Keratinocyte (primary cell): ENCODE measurements around the gene MRPL41. TPM values are rescaled to one million over a fixed set of nuclear protein-coding genes. Genes with fewer than 3 reads are reported as not detected.

Source experiments
- DNase-seq: peaks from one replicate; pipeline ENCODE4 v3.0.0-alpha.2; 2011; ENCODE audit warnings: low read depth, missing footprints, low spot score
- FAIRE-seq: peaks from 2 replicates; lab custom pipeline; 2011; peaks lifted over from hg19 to GRCh38; lab: Jason Lieb, UNC
- H2AFZ ChIP-seq: 2 replicates; pipeline ENCODE4 v1.6.0; 2012; ENCODE audit warnings: low read length, control low read depth, inconsistent platforms; ENCODE audit not compliant: control insufficient read depth
- H3K27ac ChIP-seq: 2 replicates; pipeline ENCODE4 v1.5.1; 2011; ENCODE audit warnings: low read length; ENCODE audit not compliant: control insufficient read depth, insufficient read depth
- H3K27me3 ChIP-seq: 3 replicates; pipeline ENCODE4 v1.6.0; 2011; ENCODE audit warnings: low read length; ENCODE audit not compliant: control insufficient read depth, insufficient read depth; ENCODE audit errors: extremely low read depth
- H3K36me3 ChIP-seq, 2 experiments: 2 replicates in 1 of 2; 3 replicates in 1 of 2; pipeline ENCODE4 v1.5.1; 2011; ENCODE audit warnings: low read length in 2 of 2, mild to moderate bottlenecking in 1 of 2; ENCODE audit not compliant: control insufficient read depth in 2 of 2, insufficient read depth in 2 of 2; ENCODE audit errors: extremely low read depth in 1 of 2
- H3K4me1 ChIP-seq: 3 replicates; pipeline ENCODE4 v1.5.1; 2011; ENCODE audit warnings: low read length; ENCODE audit not compliant: control insufficient read depth, insufficient read depth; ENCODE audit errors: extremely low read depth
- H3K4me2 ChIP-seq: 3 replicates; pipeline ENCODE4 v1.6.0; 2011; ENCODE audit warnings: low read depth, low read length; ENCODE audit not compliant: control insufficient read depth, insufficient read depth; ENCODE audit errors: extremely low read depth
- H3K4me3 ChIP-seq, 3 experiments: fragments of 200-600 bp in 1 of 3; sonication (generic) in 1 of 3; 2 replicates in 2 of 3; 3 replicates in 1 of 3; pipeline ENCODE4 v1.5.1; 2011 to 2016; ENCODE audit warnings: low read length in 3 of 3, mild to moderate bottlenecking in 3 of 3, control low read depth in 2 of 3, inconsistent platforms in 1 of 3, low read depth in 1 of 3, mixed read lengths in 1 of 3, mixed run types in 1 of 3, moderate library complexity in 1 of 3; ENCODE audit not compliant: control insufficient read depth in 2 of 3, insufficient read depth in 2 of 3; ENCODE audit errors: extremely low read depth in 1 of 3
- H3K79me2 ChIP-seq: 2 replicates; pipeline ENCODE4 v1.6.0; 2012; ENCODE audit warnings: low read length; ENCODE audit not compliant: control insufficient read depth, insufficient read depth
- H3K9ac ChIP-seq: 3 replicates; pipeline ENCODE4 v1.6.0; 2011; ENCODE audit warnings: low read length; ENCODE audit not compliant: control insufficient read depth, insufficient read depth; ENCODE audit errors: extremely low read depth
- H3K9me1 ChIP-seq: 3 replicates; pipeline ENCODE4 v1.6.0; 2011; ENCODE audit warnings: low read length; ENCODE audit not compliant: control insufficient read depth, insufficient read depth; ENCODE audit errors: extremely low read depth
- H3K9me3 ChIP-seq: 2 replicates; pipeline ENCODE4 v1.5.1; 2012; ENCODE audit warnings: low read depth, low read length; ENCODE audit not compliant: control insufficient read depth
- H4K20me1 ChIP-seq: 3 replicates; pipeline ENCODE4 v1.6.0; 2011; ENCODE audit warnings: low read length; ENCODE audit not compliant: control insufficient read depth, insufficient read depth; ENCODE audit errors: extremely low read depth
- EZH2 ChIP-seq: IDR thresholded peaks from one replicate; pipeline ENCODE4 v1.6.1; 2012; ENCODE audit warnings: inconsistent platforms, mild to moderate bottlenecking, low read length, moderate library complexity
- dilution Hi-C: fragments of 300-500 bp; cut with MboI; formaldehyde crosslinking; loops from one replicate; pipeline ENCODE4 v1.7.0; 2020; ENCODE audit warnings: low sequenced_read_pairs; ENCODE audit not compliant: extremely low pct_ligation_motif_present
- polyA plus RNA-seq, 5 experiments: library from polyadenylated mRNA; depleted of rRNA in 3 of 5; stranded (reverse) in 3 of 5; stranded (forward) in 1 of 5; unstranded in 1 of 5; fragments of >200 nt; gene quantifications; 1 replicate in 1 of 5; 2 replicates in 3 of 5; 3 replicates in 1 of 5; pipeline versions ENCODE4 v1.2.1 to v1.2.3, GENCODE V29; 2011 to 2012; ENCODE audit warnings: missing spikeins in 2 of 5, low read depth in 1 of 5, low replicate concordance in 1 of 5
- TF ChIP-seq, protein P1 (sequence below), 3 experiments: IDR thresholded peaks in 1 of 3; conservative IDR thresholded peaks in 1 of 3; optimal IDR thresholded peaks in 1 of 3; 2 replicates in 2 of 3; 3 replicates in 1 of 3; pipeline versions ENCODE3 to v1.5.1; 2011; ENCODE audit warnings: low read length in 3 of 3, mild to moderate bottlenecking in 3 of 3, moderate library complexity in 2 of 3, control low read depth in 1 of 3, inconsistent platforms in 1 of 3; ENCODE audit not compliant: insufficient read depth in 2 of 3; ENCODE audit errors: extremely low read depth in 1 of 3

The MRPL41 gene
- polyA plus RNA-seq, 1 donor (not counting 4 experiments of a cell fraction or from before 2014, with no cell fraction given): 18.1 TPM

DNA sequence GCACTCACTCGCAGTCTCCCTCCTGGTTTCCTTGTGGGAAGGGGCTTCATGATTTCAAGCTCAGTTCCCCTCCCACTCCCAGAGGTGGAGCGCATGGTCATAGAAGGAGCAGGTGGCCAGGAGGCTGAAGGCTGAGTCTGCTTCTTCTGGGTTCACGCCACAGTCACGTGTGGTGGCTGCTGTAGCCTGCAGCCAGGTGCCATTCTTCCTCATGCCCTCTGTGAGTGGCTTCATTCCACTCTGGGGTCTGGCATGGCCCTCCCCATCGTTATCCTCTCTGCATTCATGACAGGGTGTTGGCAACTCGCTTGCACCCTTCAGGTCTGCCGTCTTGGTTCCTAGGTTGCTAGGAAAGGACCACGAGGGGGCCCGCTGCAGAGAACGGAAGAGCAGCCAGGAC lies 3.5 kb downstream of the MRPL41 start:
- dilution Hi-C loops: no loop called here
- FAIRE-seq (no peak), DNase-seq (no peak)
- Histone ChIP-seq H3K27me3 (no peaks in the 10 kb centered on the region), H3K4me2 (no peak overlapping the region), H3K9me3 (no peaks in the 10 kb centered on the region), H3K27ac (no peak overlapping the region), H2AFZ (no peak overlapping the region), H3K79me2 (peaks cover 13% of the 10 kb centered on the region), H3K4me1 (peaks cover 6% of the 10 kb centered on the region), H3K9me1 (peaks cover 6% of the 10 kb centered on the region), H3K9ac (no peak overlapping the region), H3K4me3 (no peak overlapping the region), H4K20me1 (peaks cover 2% of the 10 kb centered on the region), H3K36me3 (peaks cover 19 to 30% of the 10 kb centered on the region in 2 experiments)
- TF ChIP-seq, protein P1, sequence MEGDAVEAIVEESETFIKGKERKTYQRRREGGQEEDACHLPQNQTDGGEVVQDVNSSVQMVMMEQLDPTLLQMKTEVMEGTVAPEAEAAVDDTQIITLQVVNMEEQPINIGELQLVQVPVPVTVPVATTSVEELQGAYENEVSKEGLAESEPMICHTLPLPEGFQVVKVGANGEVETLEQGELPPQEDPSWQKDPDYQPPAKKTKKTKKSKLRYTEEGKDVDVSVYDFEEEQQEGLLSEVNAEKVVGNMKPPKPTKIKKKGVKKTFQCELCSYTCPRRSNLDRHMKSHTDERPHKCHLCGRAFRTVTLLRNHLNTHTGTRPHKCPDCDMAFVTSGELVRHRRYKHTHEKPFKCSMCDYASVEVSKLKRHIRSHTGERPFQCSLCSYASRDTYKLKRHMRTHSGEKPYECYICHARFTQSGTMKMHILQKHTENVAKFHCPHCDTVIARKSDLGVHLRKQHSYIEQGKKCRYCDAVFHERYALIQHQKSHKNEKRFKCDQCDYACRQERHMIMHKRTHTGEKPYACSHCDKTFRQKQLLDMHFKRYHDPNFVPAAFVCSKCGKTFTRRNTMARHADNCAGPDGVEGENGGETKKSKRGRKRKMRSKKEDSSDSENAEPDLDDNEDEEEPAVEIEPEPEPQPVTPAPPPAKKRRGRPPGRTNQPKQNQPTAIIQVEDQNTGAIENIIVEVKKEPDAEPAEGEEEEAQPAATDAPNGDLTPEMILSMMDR (optimal IDR thresholded peaks at IDR 0.05 in 1 of 3, IDR thresholded peaks at IDR 0.05 in 1 of 3, conservative IDR thresholded peaks at IDR 0.05 in 1 of 3; ENCODE audit: extremely low read depth in 1 of 3, insufficient read depth in 2 of 3, low read length in 3 of 3): no peak

DNA sequence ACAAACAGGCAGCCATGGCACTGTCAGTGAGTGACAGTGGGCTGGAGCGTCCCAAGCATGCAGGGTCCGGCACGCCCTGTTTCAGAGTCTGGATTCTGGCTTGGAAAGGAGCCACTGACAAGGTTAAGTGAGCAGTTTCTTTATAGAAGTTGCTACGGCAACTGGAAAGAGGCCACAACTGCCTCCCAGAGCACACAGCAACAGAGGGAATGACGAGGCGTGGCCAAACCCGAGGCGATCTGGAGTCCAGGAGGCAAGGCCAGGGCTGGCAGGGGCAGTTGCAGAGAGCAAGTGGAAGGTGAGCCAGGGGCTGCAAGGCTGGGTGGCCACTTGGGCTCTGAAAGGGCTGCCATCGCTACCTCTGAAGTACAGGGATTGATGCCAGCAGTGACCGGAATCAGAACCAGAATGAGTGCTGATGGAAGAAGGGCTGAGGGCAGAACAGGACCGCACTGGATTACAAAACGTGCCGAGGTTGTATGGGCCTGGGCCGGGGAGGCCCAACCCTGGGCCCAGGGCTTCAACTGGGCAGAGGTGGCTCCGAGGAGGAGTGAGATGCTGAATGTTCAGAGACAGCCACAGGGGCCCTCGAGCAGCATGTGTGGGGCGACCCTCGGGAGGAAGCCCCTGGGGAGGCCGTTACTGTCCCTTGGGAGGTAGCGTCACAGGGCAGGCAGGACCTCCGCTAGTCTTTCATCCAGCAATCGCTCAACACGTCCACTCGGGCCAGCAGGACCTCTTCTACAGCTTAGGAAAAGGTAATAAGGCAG lies 4.6 kb downstream of the MRPL41 start:
- peaks cover 13% of the 10 kb centered on the region for H3K79me2 ChIP-seq
- DNase-seq: no peak
- no peak overlapping the region for H3K4me2 ChIP-seq
- peaks cover 2% of the 10 kb centered on the region for H4K20me1 ChIP-seq
- dilution Hi-C loops: no loop called here
- no peak overlapping the region for H3K9ac ChIP-seq
- H3K27ac ChIP-seq: no peak overlapping the region
- H3K36me3 ChIP-seq: peaks cover 19 to 31% of the 10 kb centered on the region in 2 experiments
- H3K27me3 ChIP-seq: no peaks in the 10 kb centered on the region
- no peaks in the 10 kb centered on the region for H3K9me3 ChIP-seq
- no peak for FAIRE-seq
- peaks cover 6% of the 10 kb centered on the region for H3K9me1 ChIP-seq
- peaks cover 6% of the 10 kb centered on the region for H3K4me1 ChIP-seq
- no peak overlapping the region for H3K4me3 ChIP-seq
- TF ChIP-seq, protein P1 (optimal IDR thresholded peaks at IDR 0.05 in 1 of 3, IDR thresholded peaks at IDR 0.05 in 1 of 3, conservative IDR thresholded peaks at IDR 0.05 in 1 of 3; ENCODE audit: extremely low read depth in 1 of 3, insufficient read depth in 2 of 3, low read length in 3 of 3): no peak
- no peak for TF ChIP-seq EZH2
- H2AFZ ChIP-seq: no peak overlapping the region
